GM12801 (cell line): ENCODE measurements around the gene PIH1D1.

ENCODE experiments used
- TF ChIP-seq, protein P1 (sequence below): IDR thresholded peaks from one replicate; pipeline ENCODE4 v1.5.1; 2011; ENCODE audit warnings: control low read depth; ENCODE audit not compliant: insufficient read length; ENCODE audit errors: extremely low read depth

PIH1D1 gene

DNA sequence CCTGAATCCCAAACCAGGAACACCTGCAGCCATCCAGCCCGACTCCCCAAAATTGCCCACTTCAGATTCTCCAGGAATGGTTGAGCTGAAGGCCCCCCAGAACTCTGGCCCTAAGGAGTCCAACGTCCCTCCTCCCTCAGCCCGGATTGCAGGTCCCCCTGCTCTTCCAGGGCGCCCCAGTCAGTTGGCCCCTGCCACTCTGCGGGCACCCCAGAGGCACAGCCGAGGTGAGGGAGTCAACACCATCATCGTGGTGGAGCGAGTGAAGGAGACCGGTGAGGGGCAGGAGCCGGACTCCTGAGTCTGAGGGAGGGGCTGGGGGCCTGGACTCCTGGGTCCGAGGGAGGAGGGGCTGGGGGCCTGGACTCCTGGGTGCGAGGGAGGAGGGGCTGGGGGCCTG is 24.3 kb downstream of the PIH1D1 start:
- TF ChIP-seq, protein P1, sequence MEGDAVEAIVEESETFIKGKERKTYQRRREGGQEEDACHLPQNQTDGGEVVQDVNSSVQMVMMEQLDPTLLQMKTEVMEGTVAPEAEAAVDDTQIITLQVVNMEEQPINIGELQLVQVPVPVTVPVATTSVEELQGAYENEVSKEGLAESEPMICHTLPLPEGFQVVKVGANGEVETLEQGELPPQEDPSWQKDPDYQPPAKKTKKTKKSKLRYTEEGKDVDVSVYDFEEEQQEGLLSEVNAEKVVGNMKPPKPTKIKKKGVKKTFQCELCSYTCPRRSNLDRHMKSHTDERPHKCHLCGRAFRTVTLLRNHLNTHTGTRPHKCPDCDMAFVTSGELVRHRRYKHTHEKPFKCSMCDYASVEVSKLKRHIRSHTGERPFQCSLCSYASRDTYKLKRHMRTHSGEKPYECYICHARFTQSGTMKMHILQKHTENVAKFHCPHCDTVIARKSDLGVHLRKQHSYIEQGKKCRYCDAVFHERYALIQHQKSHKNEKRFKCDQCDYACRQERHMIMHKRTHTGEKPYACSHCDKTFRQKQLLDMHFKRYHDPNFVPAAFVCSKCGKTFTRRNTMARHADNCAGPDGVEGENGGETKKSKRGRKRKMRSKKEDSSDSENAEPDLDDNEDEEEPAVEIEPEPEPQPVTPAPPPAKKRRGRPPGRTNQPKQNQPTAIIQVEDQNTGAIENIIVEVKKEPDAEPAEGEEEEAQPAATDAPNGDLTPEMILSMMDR: no peak

DNA sequence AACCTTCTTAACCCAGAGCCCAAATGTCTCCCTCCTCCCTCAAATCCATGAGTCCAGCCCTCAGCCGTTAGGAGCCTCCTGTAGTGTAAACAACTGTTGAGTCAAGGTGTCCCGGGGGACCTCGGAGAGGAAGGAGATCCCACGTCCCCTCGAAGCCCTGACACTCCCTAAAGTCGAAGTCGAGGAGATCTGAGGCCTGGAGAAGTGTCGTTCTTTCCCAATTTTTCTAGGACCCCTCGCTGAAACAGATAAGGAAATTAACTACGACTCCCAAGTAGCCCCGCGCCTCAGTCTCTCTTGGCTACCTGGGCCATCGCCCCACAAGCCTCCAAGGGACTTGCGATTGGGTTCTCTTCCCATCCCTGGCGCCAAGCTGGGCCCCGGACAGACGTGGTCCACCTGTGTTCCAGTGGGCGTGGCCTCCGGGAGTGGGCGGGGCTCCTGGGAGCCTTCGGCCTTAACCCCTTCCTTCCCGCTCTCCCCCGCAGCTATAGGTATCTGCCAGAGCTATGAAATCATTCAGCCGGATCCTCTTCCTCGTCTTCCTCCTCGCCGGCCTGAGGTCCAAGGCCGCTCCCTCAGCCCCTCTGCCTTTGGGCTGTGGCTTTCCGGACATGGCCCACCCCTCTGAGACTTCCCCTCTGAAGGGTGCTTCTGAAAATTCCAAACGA is 25.6 kb downstream of the PIH1D1 start:
- TF ChIP-seq, protein P1: no peak

DNA sequence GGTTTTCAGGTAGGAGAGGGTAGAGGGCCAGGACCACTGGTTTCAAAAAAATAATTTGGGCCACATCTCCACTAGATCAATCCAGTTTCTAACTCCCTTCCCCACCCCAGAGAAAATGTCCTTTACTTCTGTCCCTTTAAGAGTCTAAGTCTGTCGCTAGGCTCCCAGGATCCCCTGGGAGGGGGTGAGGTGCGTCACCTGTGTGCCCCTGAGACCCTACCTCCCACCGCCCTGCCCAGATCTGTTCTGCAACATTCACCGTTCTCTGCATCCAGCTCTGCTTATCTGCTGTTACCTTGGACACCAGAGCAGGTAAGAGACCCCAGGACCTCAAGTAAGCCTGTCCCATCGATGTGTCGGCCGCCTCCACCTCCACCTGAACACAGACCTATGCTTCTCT is 26.4 kb downstream of the PIH1D1 start, which contains the start of gene GFY:
Gene GFY (plus strand): TSS at position 211 of the 400 bp plus-strand sequence. CDS start 1,043 bp downstream, outside the sequence.
- TF ChIP-seq, protein P1: no peak

DNA sequence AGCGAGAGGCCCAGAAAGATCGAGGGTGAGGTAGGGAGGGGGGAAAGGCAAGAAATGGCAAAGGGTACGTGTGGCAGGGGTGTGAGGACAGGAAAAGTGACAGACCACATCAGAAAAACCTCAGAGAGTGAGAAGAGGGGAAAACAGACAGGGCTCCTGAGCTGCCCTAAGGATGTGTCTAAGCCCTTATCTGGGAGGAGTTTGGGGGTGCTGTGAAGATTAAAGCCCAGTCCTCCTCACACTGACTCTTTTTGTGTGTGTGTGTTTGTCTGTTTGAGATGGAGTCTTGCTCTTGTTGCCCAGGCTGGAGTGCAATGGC is 27.7 kb downstream of the PIH1D1 start:
- TF ChIP-seq, protein P1: no peak

DNA sequence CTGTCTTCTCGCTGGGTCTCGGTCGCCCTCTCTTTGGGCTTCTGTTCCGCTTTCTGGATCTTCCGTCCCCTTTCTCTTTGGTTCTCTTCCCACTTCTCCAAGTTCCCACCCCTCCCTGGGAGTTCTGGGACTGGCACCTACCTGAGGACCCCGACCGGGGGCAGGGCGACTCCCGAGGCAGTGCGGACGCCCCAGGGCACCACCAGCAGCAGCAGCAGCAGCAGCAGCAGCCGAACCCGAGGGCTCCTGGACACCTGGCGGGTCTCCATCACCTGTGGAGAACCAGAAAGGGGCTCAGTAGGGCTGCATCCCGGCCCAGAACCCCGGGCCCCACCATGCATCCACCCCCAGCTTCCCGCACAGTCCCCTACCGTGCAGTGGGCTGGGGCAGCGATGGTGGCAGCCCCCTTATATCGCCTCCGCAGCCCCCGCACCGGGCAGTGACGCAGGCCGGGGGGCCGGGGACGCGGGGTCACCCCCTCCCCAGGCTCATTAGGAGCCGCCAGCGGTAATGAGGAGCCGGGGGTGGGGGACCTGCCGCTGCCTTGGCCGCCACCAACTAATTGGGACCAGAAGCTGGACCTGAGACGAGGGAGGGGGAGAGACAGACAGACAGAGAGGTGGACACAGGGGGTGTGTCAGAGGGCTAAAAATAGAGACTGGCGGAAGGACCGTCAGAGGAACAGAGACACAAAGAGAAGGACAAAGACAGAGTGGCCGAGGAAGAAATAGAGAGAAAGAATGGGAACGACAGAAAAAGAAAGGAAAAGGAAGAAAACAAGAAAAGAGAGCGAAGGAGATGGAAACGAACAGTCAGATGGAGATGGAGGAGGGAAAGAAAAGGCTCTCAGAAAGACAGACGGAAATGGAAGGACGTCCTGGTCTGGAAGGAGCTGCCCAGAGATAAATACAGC is 28.3 kb downstream of the PIH1D1 start, which contains the start of gene PTH2:
Gene PTH2 (minus strand): TSS at position 371 of the 914 bp plus-strand sequence. CDS start 102 bp downstream, at position 269.
- TF ChIP-seq, protein P1: no peak

DNA sequence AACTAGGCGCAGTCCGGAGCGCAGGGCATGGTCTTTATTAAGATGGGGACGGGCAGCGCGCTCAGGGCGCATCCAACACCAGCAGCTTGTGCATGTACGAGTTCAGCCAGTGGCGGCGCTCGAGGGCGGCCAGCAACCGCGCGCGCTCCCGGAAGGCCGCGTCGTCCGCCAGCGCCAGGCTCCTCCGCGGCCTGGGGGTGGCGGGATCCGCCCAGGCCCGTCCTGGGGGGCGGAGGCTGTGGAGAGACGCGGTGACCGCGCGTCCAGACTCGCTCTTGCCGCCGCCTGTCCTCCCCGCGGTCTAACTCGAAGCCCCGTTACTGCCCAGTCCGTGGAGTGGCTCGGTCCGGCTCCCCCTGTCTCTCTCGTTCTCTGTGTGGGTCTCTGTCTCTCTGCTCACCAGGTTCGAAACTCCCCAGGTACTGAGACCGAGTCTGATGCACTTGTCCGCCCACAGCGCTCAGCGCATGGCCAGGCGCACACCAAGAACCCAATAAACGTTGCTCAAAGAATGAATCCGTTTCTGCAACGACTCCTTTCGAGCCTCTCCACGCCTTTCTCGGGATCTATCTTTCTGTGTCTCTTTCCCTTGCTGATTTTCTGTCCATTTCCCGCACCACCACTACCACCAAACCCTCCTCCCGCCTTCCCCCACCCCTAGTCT is 29.1 kb downstream of the PIH1D1 start:
- TF ChIP-seq, protein P1: no peak

DNA sequence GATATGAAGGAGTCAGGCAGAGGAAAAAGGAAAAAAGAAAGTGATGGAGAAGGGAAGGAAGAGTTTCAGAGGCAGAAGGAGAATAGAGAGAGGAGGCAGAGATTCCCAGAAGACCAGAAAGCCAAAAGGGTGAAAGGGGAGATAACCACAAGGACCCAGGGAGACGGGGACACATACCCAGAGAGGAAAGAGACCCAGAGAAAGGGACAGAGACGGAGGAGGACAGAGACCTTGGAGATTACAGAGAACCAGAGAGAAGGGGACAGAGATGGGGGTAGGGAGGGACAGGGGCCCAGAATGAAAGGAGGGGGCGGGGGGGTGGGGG is 29.8 kb downstream of the PIH1D1 start:
- TF ChIP-seq, protein P1: no peak
